H1 (cell line): Measurements from ENCODE around the gene ZNF358. TPM values are rescaled to one million over a fixed set of nuclear protein-coding genes. Genes with fewer than 3 reads are reported as not detected.

Experiments
- EP300 ChIP-seq, 2 experiments: IDR thresholded peaks; 1 replicate in 1 of 2; 2 replicates in 1 of 2; pipeline ENCODE4 v1.6.1; 2011 to 2012; ENCODE audit warnings: low read depth in 2 of 2, low read length in 2 of 2, mild to moderate bottlenecking in 2 of 2, borderline replicate concordance in 1 of 2, inconsistent platforms in 1 of 2, moderate library complexity in 1 of 2
- polyA plus RNA-seq, 7 experiments: library from polyadenylated mRNA; depleted of rRNA in 3 of 7; stranded (reverse) in 5 of 7; unstranded in 2 of 7; fragments of >200 nt in 5 of 7; fragments of 200-250 nt in 2 of 7; gene quantifications; 1 replicate in 5 of 7; 2 replicates in 1 of 7; 4 replicates in 1 of 7; pipeline versions ENCODE4 v1.2.1 to v1.2.3, GENCODE V29; 2011 to 2013; ENCODE audit warnings: missing spikeins in 2 of 7, mixed read lengths in 2 of 7
- total RNA-seq: library from RNA; stranded (reverse); fragmentation: NEBNext Ultra II Directional; extraction: Animal tissue kit (Norgen Biotek cat#: 25700); gene quantifications from 2 replicates; pipeline ENCODE4 v1.2.1, GENCODE V29; 2021

Gene ZNF358
- total and polyA plus RNA-seq, 2 of the 8 experiments (the other 6 are each of a cell fraction or from before 2014, with no cell fraction given) = 40.0 to 60.3 TPM

GRCh38 chr19:7542556-7543348 is 26.8 kb downstream of the ZNF358 start (continued):
- no peak for TF ChIP-seq EP300 (IDR thresholded peaks at IDR 0.05; ENCODE audit: borderline replicate concordance in 1 of 2, low read depth in 2 of 2, low read length in 2 of 2)
